ENCODE data around the gene ADD3.

DNA sequence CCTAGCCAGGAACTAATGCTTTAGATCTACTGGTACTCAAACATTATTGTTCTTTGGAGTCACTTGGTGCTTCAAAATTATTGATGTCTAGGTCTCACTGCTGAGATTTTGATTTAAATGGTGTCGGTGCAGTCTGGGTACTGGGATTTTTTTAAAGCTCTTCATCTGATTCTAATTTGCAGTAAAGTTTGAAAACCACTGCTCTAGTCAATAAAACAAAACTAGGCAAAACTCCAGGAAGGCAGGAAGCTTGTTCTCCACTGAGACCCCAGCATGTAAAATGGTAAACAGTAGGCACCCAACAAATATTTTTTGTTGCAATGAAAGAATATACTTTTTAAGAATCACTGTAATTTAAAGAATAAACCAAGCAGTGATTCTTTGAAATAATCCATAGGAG is 49.7 kb downstream of the ADD3 start:
- TF ChIP-seq TAF1 (IDR thresholded peaks at IDR 0.05; ENCODE audit: low read depth, low read length) (no peak), POLR2AphosphoS5 (IDR thresholded peaks at IDR 0.05; ENCODE audit: low read depth, low read length) (no peak), POLR2A (IDR thresholded peaks at IDR 0.05; ENCODE audit: low read depth, low read length) (no peak), SPI1 (IDR thresholded peaks at IDR 0.05; ENCODE audit: low read depth, low read length) (no peak), PAX5 (IDR thresholded peaks at IDR 0.05; ENCODE audit: insufficient read depth, low read length, severe bottlenecking) (no peak), POU2F2 (IDR thresholded peaks at IDR 0.05; ENCODE audit: low read depth, low read length) (no peak)
